Stomach (tissue), 9 donors: Measurements from ENCODE around the gene ADPRHL1. TPM values are rescaled to one million over a fixed set of nuclear protein-coding genes. Genes with fewer than 3 reads are reported as not detected.
"Not testable (repeated sequence)": the region's sequence is repeated elsewhere in the genome, so short reads cannot be mapped to it uniquely, and the experiment has no call there.

Source experiments
- DNase-seq, 2 donors: peaks; one replicate each; pipeline versions ENCODE4 v3.0.0 to v3.0.0-alpha.2; 2013 to 2019
- H3K27ac ChIP-seq, 5 donors: fragments of 200-600 bp in 4 of 5; sonication (generic) in 4 of 5; one replicate each; pipeline ENCODE4 v1.5.1; 2013 to 2019; ENCODE audit warnings: mild to moderate bottlenecking in 1 of 5, moderate library complexity in 1 of 5
- H3K27me3 ChIP-seq, 3 donors: fragments of 200-600 bp; sonication (generic); one replicate each; pipeline ENCODE4 v1.5.1; 2017 to 2019; ENCODE audit warnings: mixed run types in 1 of 3
- H3K36me3 ChIP-seq, 4 donors: fragments of 200-600 bp; sonication (generic); 1 replicate in 3 of 4; 2 replicates in 1 of 4; pipeline ENCODE4 v1.5.1; 2016 to 2019
- H3K4me1 ChIP-seq, 4 donors: fragments of 200-600 bp; sonication (generic); one replicate each; pipeline ENCODE4 v1.5.1; 2016 to 2019
- H3K4me3 ChIP-seq, 4 donors: fragments of 200-600 bp; sonication (generic) in 3 of 4; one replicate each; pipeline ENCODE4 v1.5.1; 2016 to 2019; ENCODE audit warnings: mild to moderate bottlenecking in 1 of 4
- H3K9me3 ChIP-seq, 4 donors: fragments of 200-600 bp; sonication (generic); one replicate each; pipeline ENCODE4 v1.5.1; 2016 to 2019
- EP300 ChIP-seq: sonication (generic); formaldehyde crosslinking; IDR thresholded peaks from one replicate; pipeline ENCODE4 v1.6.1; 2017; ENCODE audit warnings: antibody characterized with exemption
- POLR2A ChIP-seq, 4 donors: fragments of 450-650 bp; IDR thresholded peaks; one replicate each; pipeline ENCODE4 v1.6.1; 2016; ENCODE audit warnings: antibody characterized with exemption in 4 of 4, control low read depth in 2 of 4, mild to moderate bottlenecking in 1 of 4, moderate library complexity in 1 of 4
- POLR2AphosphoS5 ChIP-seq, 3 donors: sonication (generic); formaldehyde crosslinking; IDR thresholded peaks; one replicate each; pipeline ENCODE4 v1.6.1; 2016; ENCODE audit warnings: antibody characterized with exemption in 3 of 3
- WGBS, 5 donors: extraction: QIAGEN DNeasy Blood & Tissue Kit in 3 of 5; methylation state at CpG; one replicate each; pipeline versions ENCODE4 v1.1.5 to v1.1.7; 2013 to 2018; 5-methylcytosine and 5-hydroxymethylcytosine counted together
- intact Hi-C: fragments of 100-400 bp; cut with DNase I; formaldehyde crosslinking; loops from one replicate; pipeline ENCODE4 v1.15.1; 2023; ENCODE audit warnings: low total_unique reads
- polyA plus RNA-seq, 3 donors: library from polyadenylated mRNA; stranded (reverse); fragments of 200-250 nt; gene quantifications; one replicate each; pipeline ENCODE4 v1.2.3, GENCODE V29; 2013
- total RNA-seq, 5 donors: library from RNA; depleted of rRNA; stranded (reverse); fragments of >200 nt; gene quantifications; one replicate each; pipeline versions ENCODE4 v1.1.0 to v1.2.3, GENCODE V29; 2014 to 2016
- TF ChIP-seq, protein P1 (sequence below), 7 experiments: fragments of 450-650 bp in 4 of 7; fragments of 200-600 bp in 3 of 7; sonication (generic) in 3 of 7; IDR thresholded peaks; one replicate each; pipeline ENCODE4 v1.5.1; 2016 to 2019; ENCODE audit warnings: antibody characterized with exemption in 7 of 7, control low read depth in 2 of 7, mild to moderate bottlenecking in 1 of 7
- donor health status: healthy with polysubstance abuse.
- donor health status: Bipolar disorder and iron deficiency.
- donor health status: healthy.

ADPRHL1 gene
- total and polyA plus RNA-seq, 8 donors, result 1.7 to 6.7 (median 2.7) TPM

DNA sequence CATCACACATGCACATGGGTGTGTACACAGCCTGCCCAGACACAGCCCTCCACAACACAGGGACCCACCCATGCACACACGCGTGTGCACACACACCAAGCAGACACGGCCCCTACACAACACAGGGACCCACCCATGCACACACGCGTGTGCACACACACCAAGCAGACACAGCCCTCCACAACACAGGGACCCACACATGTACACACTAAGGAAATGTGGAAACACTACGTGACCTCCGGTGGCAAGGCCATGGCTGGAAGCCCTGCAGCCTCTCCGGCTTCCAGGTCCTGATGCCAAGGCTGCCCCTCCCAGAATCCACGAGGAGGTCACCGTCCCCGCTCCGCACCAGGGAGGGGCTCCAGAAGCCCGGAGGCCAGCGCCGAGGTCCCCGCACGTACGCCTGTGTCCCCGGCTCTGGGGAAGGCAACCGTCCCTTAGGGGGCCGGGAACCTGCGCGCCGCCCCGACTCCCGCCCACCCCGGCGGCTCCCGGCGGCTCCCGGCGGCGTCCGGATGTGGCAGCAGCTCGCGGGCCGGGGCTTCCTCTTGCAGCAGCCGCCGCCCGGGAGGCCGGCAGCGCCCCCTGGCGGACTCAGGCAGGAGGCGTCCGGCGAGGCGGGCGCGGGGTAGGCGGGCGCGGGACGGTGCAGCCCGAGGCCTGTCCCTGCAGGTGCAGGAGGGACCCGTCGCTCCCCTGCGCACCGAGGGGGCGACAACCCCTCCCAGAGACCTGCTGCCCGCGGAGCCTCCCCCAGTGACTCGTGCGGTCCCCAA, 59.5 kb downstream of the ADPRHL1 start:
- TF ChIP-seq EP300 (no peak), POLR2A (IDR thresholded peaks at IDR 0.05) (no peak), POLR2AphosphoS5 (IDR thresholded peaks at IDR 0.05) (peak in 1 of 3 donors; percentile 38)
- TF ChIP-seq, protein P1, sequence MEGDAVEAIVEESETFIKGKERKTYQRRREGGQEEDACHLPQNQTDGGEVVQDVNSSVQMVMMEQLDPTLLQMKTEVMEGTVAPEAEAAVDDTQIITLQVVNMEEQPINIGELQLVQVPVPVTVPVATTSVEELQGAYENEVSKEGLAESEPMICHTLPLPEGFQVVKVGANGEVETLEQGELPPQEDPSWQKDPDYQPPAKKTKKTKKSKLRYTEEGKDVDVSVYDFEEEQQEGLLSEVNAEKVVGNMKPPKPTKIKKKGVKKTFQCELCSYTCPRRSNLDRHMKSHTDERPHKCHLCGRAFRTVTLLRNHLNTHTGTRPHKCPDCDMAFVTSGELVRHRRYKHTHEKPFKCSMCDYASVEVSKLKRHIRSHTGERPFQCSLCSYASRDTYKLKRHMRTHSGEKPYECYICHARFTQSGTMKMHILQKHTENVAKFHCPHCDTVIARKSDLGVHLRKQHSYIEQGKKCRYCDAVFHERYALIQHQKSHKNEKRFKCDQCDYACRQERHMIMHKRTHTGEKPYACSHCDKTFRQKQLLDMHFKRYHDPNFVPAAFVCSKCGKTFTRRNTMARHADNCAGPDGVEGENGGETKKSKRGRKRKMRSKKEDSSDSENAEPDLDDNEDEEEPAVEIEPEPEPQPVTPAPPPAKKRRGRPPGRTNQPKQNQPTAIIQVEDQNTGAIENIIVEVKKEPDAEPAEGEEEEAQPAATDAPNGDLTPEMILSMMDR (IDR thresholded peaks at IDR 0.05), result peak in 4 of 7 experiments; percentile 21 to 98 (median 92)
- H3K27ac ChIP-seq, result peak overlapping the region in 4 of 5 donors; percentile 57 to 76 (median 70)
- DNase-seq, result peak; percentile 88 to 94
- intact Hi-C loops, result loop anchor here (10.0 kb wide), 2 partner anchors 119 to 449 kb away; no protein-coding TSS in a partner anchor
- no peaks in the 10 kb centered on the region for H3K9me3 ChIP-seq
- H3K36me3 ChIP-seq, result no peaks in the 10 kb centered on the region
- H3K4me3 ChIP-seq, result peak overlapping the region; percentile 63 to 82 (median 78)
- peaks cover 4 to 30% (median 18%) of the 10 kb centered on the region in 4 donors for H3K4me1 ChIP-seq
- no peaks in the 10 kb centered on the region for H3K27me3 ChIP-seq
- 2 to 7% (median 2%) methylated on average over 12 to 63 of the region's 63 CpGs; no CpG with 5 or more reads in 1 of the 5 donors for WGBS, 5 donors

DNA sequence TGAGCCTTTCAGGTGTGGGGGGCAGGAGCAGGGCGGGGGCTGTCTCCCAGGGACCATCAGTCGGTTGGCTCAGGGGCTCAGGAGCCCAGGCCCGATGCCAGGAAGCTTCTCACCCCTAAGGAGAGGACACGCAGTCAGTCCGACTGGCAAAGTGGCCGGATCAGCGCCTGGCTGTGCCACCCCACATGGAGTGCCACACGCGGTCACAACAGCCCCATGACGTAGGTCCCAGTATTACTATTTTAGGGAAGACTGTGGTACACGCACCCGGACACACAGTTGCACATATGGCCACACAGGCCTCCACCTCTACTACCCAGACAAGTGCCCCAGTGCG, 60.1 kb downstream of the ADPRHL1 start:
- TF ChIP-seq POLR2A (IDR thresholded peaks at IDR 0.05) (no peak), POLR2AphosphoS5 (IDR thresholded peaks at IDR 0.05) (no peak), EP300 (no peak)
- TF ChIP-seq, protein P1 (IDR thresholded peaks at IDR 0.05), result no peak
- Histone ChIP-seq H3K36me3 (no peaks in the 10 kb centered on the region), H3K27me3 (no peaks in the 10 kb centered on the region), H3K4me1 (peaks cover 4 to 30% (median 18%) of the 10 kb centered on the region in 4 donors), H3K27ac (no peak overlapping the region), H3K4me3 (peak overlapping the region; percentile 63 to 82 (median 78)), H3K9me3 (peaks cover 0 to 4% (median 0%) of the 10 kb centered on the region in 4 donors)
- DNase-seq, result no peak
- intact Hi-C loops, result loop anchor here (10.0 kb wide), 2 partner anchors 118 to 448 kb away; no protein-coding TSS in a partner anchor
- 77 to 83% (median 80%) methylated on average over 3 to 13 of the region's 13 CpGs for WGBS, 5 donors

DNA sequence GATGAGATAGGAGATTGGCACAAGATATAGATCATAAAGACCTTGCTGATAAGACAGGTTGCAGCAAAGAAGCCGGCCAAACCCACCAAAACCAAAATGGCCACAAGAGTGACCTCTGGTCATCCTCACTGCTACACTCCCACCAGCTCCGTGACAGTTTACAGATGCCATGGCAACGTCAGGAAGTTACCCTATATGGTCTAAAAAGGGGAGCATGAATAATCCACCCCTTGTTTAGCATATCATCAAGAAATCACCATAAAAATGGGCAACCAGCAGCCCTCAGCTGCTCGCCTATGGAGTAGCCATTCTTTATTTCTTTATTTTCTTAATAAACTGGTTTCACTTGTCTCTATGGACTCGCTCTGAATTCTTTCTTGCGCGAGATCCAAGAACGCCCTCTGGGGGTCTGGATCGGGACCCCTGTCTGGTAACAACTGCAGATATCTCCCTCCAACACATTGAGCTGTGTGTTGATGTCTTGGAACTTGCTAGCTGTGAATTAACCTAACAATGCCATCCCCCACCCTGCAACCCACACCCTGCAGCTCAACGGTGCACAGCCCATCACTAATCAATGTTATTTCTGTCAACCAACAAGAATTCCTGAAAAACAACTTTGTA, 62.3 kb downstream of the ADPRHL1 start:
- intact Hi-C loops, result loop anchor here (10.0 kb wide), 2 partner anchors 116 to 446 kb away; no protein-coding TSS in a partner anchor
- 44 to 59% (median 54%) methylated on average over 10 of the region's 10 CpGs for WGBS, 5 donors
- no peaks in the 10 kb centered on the region for H3K36me3 ChIP-seq
- DNase-seq, result no peak
- H3K27me3 ChIP-seq, result no peaks in the 10 kb centered on the region
- no peak overlapping the region for H3K27ac ChIP-seq
- H3K4me3 ChIP-seq, result no peak overlapping the region
- peaks cover 4 to 16% (median 15%) of the 10 kb centered on the region in 4 donors for H3K4me1 ChIP-seq
- peaks cover 0 to 6% (median 0%) of the 10 kb centered on the region in 4 donors for H3K9me3 ChIP-seq
- TF ChIP-seq POLR2AphosphoS5 (IDR thresholded peaks at IDR 0.05) (no peak), EP300 (no peak), POLR2A (IDR thresholded peaks at IDR 0.05) (no peak)
- TF ChIP-seq, protein P1 (IDR thresholded peaks at IDR 0.05), result no peak

DNA sequence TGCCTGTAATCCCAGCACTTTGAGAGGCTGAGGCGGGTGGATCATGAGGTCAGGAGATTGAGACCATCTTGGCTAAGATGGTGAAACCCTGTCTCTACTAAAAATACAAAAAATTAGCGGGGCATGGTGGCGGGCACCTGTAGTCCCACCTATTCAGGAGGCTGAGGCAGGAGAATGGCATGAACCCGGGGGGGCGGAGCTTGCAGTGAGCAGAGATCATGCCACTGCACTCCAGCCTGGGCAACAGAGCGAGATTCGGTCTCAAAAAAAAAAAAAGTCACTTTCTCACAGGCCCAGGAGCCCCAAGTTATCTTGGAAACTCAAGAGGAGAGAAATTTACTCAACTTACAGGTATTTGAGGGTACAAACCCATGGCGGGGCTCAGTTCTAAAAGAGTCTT, 63.7 kb downstream of the ADPRHL1 start:
- H3K27me3 ChIP-seq, H3K36me3 ChIP-seq, DNase-seq, H3K27ac ChIP-seq, H3K9me3 ChIP-seq, intact Hi-C loops, H3K4me3 ChIP-seq: not testable (repeated sequence)
- WGBS, 5 donors, result 94 to 98% (median 95%) methylated on average over 8 of the region's 8 CpGs
- H3K4me1 ChIP-seq, result peaks cover 4 to 15% (median 15%) of the 10 kb centered on the region in 4 donors
